BE2C (cell line): ENCODE results near the gene MATN1.
A peak's percentile ranks its signal among the peaks of the same experiment; 100 is the strongest.

ENCODE experiments used
- DNase-seq: peaks from one replicate; pipeline ENCODE4 v3.0.0-alpha.2; 2020
- H3K27me3 ChIP-seq: fragments of 250-450 bp; sonication (Bioruptor Pico); 2 replicates; pipeline ENCODE4 v1.5.1; 2020; ENCODE audit warnings: mild to moderate bottlenecking
- H3K36me3 ChIP-seq: fragments of 250-450 bp; sonication (Bioruptor Pico); 2 replicates; pipeline ENCODE4 v1.5.1; 2020; ENCODE audit warnings: mild to moderate bottlenecking
- H3K4me1 ChIP-seq: fragments of 250-450 bp; sonication (Bioruptor Pico); 2 replicates; pipeline ENCODE4 v1.5.1; 2020
- H3K4me3 ChIP-seq: 2 replicates; pipeline ENCODE4 v1.5.1; 2011; ENCODE audit warnings: low read depth, low read length
- H3K9me3 ChIP-seq: fragments of 250-450 bp; sonication (Bioruptor Pico); 2 replicates; pipeline ENCODE4 v1.5.1; 2020
- TF ChIP-seq, protein P1 (sequence below): IDR thresholded peaks from 2 replicates; pipeline ENCODE4 v1.5.1; 2012; ENCODE audit warnings: mild to moderate bottlenecking, low read depth, low read length

MATN1 gene

DNA sequence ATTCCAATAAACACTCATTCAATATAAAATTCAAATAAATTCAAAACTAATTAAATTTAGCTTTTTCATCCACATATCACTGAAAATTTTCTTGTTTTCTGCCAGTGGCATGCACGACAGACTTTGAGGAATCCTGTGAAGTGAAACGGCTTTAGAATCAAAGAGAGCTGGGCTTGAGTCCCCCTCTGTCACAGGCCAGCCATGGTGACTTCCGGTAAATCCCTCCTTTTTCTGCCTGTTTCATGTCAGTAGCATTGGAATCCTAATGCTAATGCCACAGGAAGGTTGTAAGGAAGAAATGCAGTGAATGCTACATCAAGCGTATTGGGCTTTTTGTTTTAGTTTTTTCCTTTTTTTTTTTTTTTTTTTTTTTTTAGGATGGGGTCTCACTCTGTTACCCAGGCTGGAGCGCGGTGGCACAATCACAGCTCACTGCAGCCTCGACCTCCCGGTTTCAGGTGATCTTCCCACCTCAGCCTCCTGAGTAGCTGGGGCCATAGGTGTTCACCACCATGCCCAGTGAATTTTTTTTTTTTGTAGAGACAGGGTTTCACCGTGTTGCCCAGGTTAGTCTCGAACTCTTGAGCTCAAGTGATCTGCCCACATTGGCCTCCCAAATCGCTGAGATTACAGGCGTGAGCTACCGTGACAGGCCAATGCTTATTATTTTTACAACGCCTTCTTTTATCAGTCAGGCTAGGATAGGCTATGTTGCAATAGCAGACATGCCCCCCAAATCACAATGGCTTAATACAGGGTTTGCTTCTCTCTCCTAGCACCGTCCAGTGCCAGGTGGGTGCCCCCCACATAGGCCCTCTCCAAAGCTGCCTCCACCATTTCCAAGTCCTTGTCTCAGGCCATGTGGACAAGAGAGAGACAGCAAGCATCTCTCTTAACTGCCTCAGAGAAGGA lies 3.6 kb upstream of the MATN1 start:
- TF ChIP-seq, protein P1, sequence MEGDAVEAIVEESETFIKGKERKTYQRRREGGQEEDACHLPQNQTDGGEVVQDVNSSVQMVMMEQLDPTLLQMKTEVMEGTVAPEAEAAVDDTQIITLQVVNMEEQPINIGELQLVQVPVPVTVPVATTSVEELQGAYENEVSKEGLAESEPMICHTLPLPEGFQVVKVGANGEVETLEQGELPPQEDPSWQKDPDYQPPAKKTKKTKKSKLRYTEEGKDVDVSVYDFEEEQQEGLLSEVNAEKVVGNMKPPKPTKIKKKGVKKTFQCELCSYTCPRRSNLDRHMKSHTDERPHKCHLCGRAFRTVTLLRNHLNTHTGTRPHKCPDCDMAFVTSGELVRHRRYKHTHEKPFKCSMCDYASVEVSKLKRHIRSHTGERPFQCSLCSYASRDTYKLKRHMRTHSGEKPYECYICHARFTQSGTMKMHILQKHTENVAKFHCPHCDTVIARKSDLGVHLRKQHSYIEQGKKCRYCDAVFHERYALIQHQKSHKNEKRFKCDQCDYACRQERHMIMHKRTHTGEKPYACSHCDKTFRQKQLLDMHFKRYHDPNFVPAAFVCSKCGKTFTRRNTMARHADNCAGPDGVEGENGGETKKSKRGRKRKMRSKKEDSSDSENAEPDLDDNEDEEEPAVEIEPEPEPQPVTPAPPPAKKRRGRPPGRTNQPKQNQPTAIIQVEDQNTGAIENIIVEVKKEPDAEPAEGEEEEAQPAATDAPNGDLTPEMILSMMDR, result no peak
- H3K36me3 ChIP-seq, result no peaks in the 10 kb centered on the region

DNA sequence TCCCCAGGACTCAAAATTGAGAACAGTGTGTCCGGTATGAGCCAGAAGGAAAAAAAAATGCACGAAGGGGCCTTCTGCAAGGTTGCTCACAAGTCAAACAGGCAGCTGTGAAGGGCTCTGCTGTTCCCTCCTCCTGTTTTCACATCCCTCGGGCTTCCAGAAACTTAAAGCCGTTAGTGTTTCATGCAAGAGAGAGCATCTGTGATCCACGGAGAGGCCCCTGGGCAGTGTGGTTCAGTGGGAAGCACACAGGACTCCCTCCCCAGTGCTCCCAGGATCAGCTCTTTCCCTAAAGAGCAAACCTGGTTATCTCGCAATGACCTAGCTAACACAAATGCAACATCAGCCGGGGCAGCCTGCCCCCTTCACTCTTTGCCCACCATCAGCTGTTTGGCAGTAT lies 2.9 kb upstream of the MATN1 start:
- Histone ChIP-seq H3K27me3 (no peaks in the 10 kb centered on the region), H3K9me3 (no peaks in the 10 kb centered on the region), H3K4me1 (no peaks in the 10 kb centered on the region), H3K36me3 (no peaks in the 10 kb centered on the region), H3K4me3 (no peak overlapping the region)
- TF ChIP-seq, protein P1, result no peak
- DNase-seq, result no peak

More for the DNA sequence above, 3.6 kb upstream of the MATN1 start:
- Histone ChIP-seq H3K4me1 (no peaks in the 10 kb centered on the region), H3K4me3 (no peak overlapping the region), H3K27me3 (no peaks in the 10 kb centered on the region), H3K9me3 (no peaks in the 10 kb centered on the region)
- DNase-seq, result no peak

DNA sequence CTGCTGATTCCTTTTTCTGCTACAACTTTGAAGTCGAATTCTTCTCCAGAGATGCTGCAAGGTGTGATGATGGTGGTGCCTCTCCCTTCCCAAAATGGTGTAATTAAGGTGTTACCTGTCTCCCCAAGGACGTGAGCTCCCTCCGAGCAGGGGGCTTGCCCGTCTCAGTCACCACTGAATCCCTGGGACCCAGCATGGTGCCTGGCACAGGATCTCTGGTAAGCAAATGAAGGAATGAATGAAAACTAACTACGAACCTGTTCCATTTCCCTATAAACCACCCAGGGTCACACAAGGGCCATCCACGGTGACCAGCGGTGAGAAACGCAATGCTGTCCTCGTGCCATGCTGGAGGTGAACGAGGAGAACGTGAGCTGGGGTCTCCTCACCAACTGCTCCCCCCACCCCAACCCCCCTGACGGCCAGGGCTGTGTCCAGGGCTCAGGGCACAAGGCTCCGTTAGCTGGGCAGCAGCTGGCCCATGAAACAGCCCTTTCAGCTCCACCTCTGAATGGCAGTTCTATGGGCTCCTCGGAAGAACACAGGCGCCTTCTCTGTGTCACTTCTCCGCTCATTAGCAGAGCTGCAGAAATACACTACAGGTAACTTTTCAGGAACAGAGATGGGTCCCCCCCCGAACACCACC lies 2.2 kb upstream of the MATN1 start:
- Histone ChIP-seq H3K4me1 (no peaks in the 10 kb centered on the region), H3K36me3 (no peaks in the 10 kb centered on the region), H3K9me3 (no peaks in the 10 kb centered on the region), H3K4me3 (no peak overlapping the region), H3K27me3 (no peaks in the 10 kb centered on the region)
- DNase-seq, result no peak
- TF ChIP-seq, protein P1, result no peak

DNA sequence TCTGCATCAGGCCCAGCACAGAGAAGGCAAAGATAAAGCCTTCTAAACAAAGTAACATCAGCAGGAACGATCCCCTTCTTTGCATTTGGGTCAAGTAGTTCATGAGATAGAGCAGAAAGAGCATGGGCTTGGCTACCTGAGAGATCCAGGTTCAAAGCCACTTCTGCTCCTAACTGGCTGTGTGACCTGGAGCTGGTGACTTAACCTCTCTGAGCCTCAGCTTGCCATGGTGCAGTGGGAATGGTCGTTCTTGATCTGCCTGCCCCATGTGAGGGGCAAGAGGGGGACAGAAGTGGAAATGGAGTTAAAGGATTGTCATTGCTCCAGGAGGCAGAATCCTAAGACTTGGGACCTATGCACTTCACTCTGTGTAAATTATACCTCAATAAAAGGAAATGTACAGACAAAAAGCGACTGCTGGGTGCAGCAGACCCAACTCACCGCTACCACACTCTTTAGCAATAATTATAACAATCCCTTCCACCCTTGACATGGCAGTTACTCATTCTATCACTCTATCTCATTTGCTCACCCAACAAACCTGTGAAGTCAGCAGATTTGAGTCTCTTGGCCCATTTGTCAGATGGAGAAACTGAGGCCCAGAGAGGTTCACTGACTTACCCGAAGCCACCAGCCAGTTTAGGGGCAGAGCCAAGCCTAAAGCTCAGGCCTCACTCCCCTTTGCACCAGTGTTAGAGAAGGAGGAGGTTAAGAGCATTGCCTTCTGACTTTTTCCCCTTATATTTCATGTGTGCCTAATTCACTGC lies 1.5 kb upstream of the MATN1 start:
- H3K9me3 ChIP-seq, result no peaks in the 10 kb centered on the region
- H3K27me3 ChIP-seq, result no peaks in the 10 kb centered on the region
- no peak for DNase-seq
- TF ChIP-seq, protein P1, result no peak
- no peaks in the 10 kb centered on the region for H3K36me3 ChIP-seq
- no peaks in the 10 kb centered on the region for H3K4me1 ChIP-seq
- H3K4me3 ChIP-seq, result no peak overlapping the region

DNA sequence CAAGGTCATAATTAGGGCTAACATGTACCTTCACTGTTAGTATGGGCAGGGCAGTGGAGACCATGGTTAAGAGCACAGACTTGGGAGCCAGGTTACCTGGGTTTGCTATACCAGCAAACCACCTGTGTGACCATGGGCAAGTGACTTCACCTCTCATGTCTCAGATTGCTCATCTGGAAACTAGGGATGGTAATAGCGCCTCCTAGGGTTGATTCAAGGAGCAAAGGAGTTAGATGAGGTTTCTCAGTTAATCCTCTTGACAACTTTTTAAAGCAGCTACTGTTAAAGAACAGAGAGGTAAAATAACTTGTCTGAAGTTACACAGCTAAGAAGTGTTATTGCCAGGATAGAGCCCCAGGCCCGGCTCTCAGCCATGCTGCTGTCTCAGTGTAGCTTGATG lies 790 bp upstream of the MATN1 start:
- Histone ChIP-seq H3K27me3 (no peaks in the 10 kb centered on the region), H3K36me3 (no peaks in the 10 kb centered on the region), H3K9me3 (no peaks in the 10 kb centered on the region), H3K4me3 (no peak overlapping the region), H3K4me1 (no peaks in the 10 kb centered on the region; the same call in 1 of the 2 replicates)
- TF ChIP-seq, protein P1, result 0 out of 2 replicates have a peak, but pooled peaks have one; percentile 8
- no peak for DNase-seq
